Heart left ventricle (tissue), 16 donors: ENCODE measurements around the gene DOCK3. TPM values are rescaled to one million over a fixed set of nuclear protein-coding genes. Genes with fewer than 3 reads are reported as not detected.
A peak's percentile ranks its signal among the peaks of the same experiment; 100 is the strongest.
"Not testable (repeated sequence)": the region's sequence is repeated elsewhere in the genome, so short reads cannot be mapped to it uniquely, and the experiment has no call there.

Experiments used
- ATAC-seq, 4 donors: fragments of 200-7000 bp; cut with Tn5 transposase; one replicate each; pipeline ENCODE4 v1.9.1; 2020 to 2022; ENCODE audit warnings: moderate library complexity in 4 of 4, mild to moderate bottlenecking in 3 of 4, moderate number of reproducible peaks in 1 of 4
- DNase-seq, 5 donors: peaks; one replicate each; pipeline ENCODE4 v3.0.0-alpha.2; 2020
- H3K27ac ChIP-seq, 12 donors: fragments of 200-600 bp; sonication (generic) in 4 of 12; one replicate each; pipeline versions ENCODE4 v1.5.0 to v1.8.0; 2016 to 2022; ENCODE audit warnings: mild to moderate bottlenecking in 2 of 12
- H3K27me3 ChIP-seq, 9 donors: fragments of 200-600 bp; sonication (generic) in 2 of 9; one replicate each; pipeline versions ENCODE4 v1.5.1 to v1.8.0; 2016 to 2022; ENCODE audit warnings: mild to moderate bottlenecking in 3 of 9
- H3K36me3 ChIP-seq, 9 donors: fragments of 200-600 bp; sonication (generic) in 2 of 9; one replicate each; pipeline versions ENCODE4 v1.5.0 to v1.8.0; 2018 to 2022; ENCODE audit warnings: mild to moderate bottlenecking in 2 of 9
- H3K4me1 ChIP-seq, 12 donors: fragments of 200-600 bp; sonication (generic) in 4 of 12; one replicate each; pipeline versions ENCODE4 v1.5.0 to v1.8.0; 2016 to 2022; ENCODE audit warnings: mild to moderate bottlenecking in 3 of 12
- H3K4me3 ChIP-seq, 12 donors: fragments of 200-600 bp; sonication (generic) in 4 of 12; one replicate each; pipeline versions ENCODE4 v1.5.0 to v1.8.0; 2017 to 2022; ENCODE audit warnings: mild to moderate bottlenecking in 9 of 12, moderate library complexity in 4 of 12
- H3K9me3 ChIP-seq, 12 donors: fragments of 200-600 bp; sonication (generic) in 4 of 12; one replicate each; pipeline versions ENCODE4 v1.5.0 to v1.8.0; 2016 to 2022; ENCODE audit warnings: mild to moderate bottlenecking in 1 of 12
- CTCF ChIP-seq, 12 donors: fragments of 200-600 bp; sonication (generic) in 4 of 12; IDR thresholded peaks; one replicate each; pipeline versions ENCODE4 v1.5.0 to v1.8.0; 2018 to 2022; ENCODE audit warnings: antibody characterized with exemption in 12 of 12, mild to moderate bottlenecking in 5 of 12
- POLR2A ChIP-seq, 2 donors: fragments of 450-650 bp; IDR thresholded peaks; one replicate each; pipeline ENCODE4 v1.6.1; 2017; ENCODE audit warnings: antibody characterized with exemption in 2 of 2, mild to moderate bottlenecking in 2 of 2, moderate library complexity in 2 of 2
- WGBS, 4 donors: extraction: QIAGEN DNeasy Blood & Tissue Kit in 2 of 4; methylation state at CpG; one replicate each; pipeline versions ENCODE4 v1.1.5 to v1.1.7; 2013 to 2018; 5-methylcytosine and 5-hydroxymethylcytosine counted together
- intact Hi-C, 10 donors: fragments of 100-400 bp; cut with DNase I; formaldehyde crosslinking; loops; one replicate each; pipeline versions ENCODE4 v1.11.1 to v1.14.2; 2022
- polyA plus RNA-seq, 2 donors: library from polyadenylated mRNA; stranded (reverse); fragments of 200-250 nt; gene quantifications; one replicate each; pipeline ENCODE4 v1.2.3, GENCODE V29; 2013
- total RNA-seq, 9 donors: library from RNA; depleted of rRNA in 2 of 9; stranded (reverse); fragments of >200 nt in 2 of 9; fragmentation: NEBNext Ultra II Directional in 3 of 9; extraction: Animal tissue kit (Norgen Biotek cat#: 25700) in 3 of 9; gene quantifications; one replicate each; pipeline versions ENCODE4 v1.1.0 to v1.2.4, GENCODE V29; 2016 to 2023
- donor health status: ischemic (EF 13 %, LVEDD 7.1; RV severe dilation, severe dysfunction).
- donor health status: healthy with polysubstance abuse.
- donor health status: DM: no; HTN: yes; CAD: no.
- donor health status: DM: no; HTN: no; CAD: no.
- donor health status: ischemic (EF 25% LVEDD 6.9; RV normal size, moderate dysfunction).
- donor health status: ischemic (EF 25% LVEDD 5.7; RV mildly dilated, moderate dysfunction).
- donor health status: healthy.
- donor health status: DM: yes; HTN: yes; CAD: no.
- donor health status: ischemic (EF 35%, LVEDD 5.7; RV mildly dilated, moderate dysfunction).
- donor health status: nonischemic (EF 11% LVEDD 7.7; RV severe dilation, severe dysfunction).
- donor health status: DM: yes; HTN: yes; CAD: no.
- donor health status: PGD.
- donor health status: ischemic (EF 29% LVEDD 5.4; RV normal size, mild dysfunction).
- donor health status: nonischemic (EF 23%, LVEDD 6.1; RV moderate dilation, normal function).

Gene DOCK3
- total and polyA plus RNA-seq, 11 donors, result 2.0 to 6.7 (median 4.8) TPM

GRCh38 chr3:50876947-50877346 is 202.2 kb downstream of the DOCK3 start:
- Histone ChIP-seq H3K4me1 (peaks cover 0 to 8% (median 0%) of the 10 kb centered on the region in 12 donors), H3K27me3 (no peaks in the 10 kb centered on the region), H3K27ac (no peak overlapping the region), H3K36me3 (no peaks in the 10 kb centered on the region), H3K9me3 (peaks cover 0 to 3% (median 0%) of the 10 kb centered on the region in 12 donors), H3K4me3 (no peak overlapping the region)
- TF ChIP-seq POLR2A (IDR thresholded peaks at IDR 0.05) (no peak), CTCF (IDR thresholded peaks at IDR 0.05) (no peak)
- no peak for DNase-seq
- WGBS, 4 donors, result 29 to 40% (median 38%) methylated on average over 2 of the region's 2 CpGs
- no peak for ATAC-seq
- intact Hi-C loops, result loop anchor here in 2 of 10 donors (10.0 kb wide), 1 partner anchor 202 kb away; the partner anchor contains the start of gene DOCK3 (in 2 of the 2)

GRCh38 chr3:50882733-50883132 is 208.0 kb downstream of the DOCK3 start:
- not testable (repeated sequence) for H3K4me1 ChIP-seq, ATAC-seq, H3K27ac ChIP-seq, H3K36me3 ChIP-seq, DNase-seq, H3K9me3 ChIP-seq, H3K27me3 ChIP-seq, H3K4me3 ChIP-seq
- intact Hi-C loops, result loop anchor here in 2 of 10 donors (10.0 kb wide), 1 partner anchor 268 kb away; the partner anchor contains the start of genes CISH (in 2 of the 2) and MAPKAPK3 (in 2 of the 2)
- 66 to 78% (median 72%) methylated on average over 1 of the region's 1 CpG for WGBS, 4 donors

DNA sequence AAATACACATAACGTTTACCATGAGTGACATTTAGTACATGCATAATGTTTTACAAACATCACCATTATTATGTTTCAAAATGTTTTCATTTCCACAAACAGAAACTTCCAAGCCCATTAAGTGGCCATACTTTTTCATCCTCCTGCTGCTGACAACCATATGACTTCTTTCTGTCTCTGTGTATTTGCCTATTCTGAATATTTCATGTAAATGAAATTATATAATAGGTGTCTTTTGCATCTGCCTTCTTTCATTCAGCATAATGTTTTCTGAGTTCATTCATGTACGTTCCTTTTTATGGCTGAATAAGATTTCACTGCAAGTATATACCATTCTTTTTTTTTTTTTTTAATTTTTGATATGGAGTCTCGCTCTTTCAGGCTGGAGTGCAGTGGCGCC is 209.0 kb downstream of the DOCK3 start:
- 82 to 90% (median 86%) methylated on average over 4 of the region's 4 CpGs for WGBS, 4 donors
- DNase-seq (no peak), ATAC-seq (no peak)
- H3K4me1 ChIP-seq, result no peaks in the 10 kb centered on the region
- H3K27me3 ChIP-seq, result no peaks in the 10 kb centered on the region
- peaks cover 0 to 6% (median 0%) of the 10 kb centered on the region in 12 donors for H3K9me3 ChIP-seq
- H3K4me3 ChIP-seq, result no peak overlapping the region
- intact Hi-C loops, result loop anchor here in 2 of 10 donors (10.0 kb wide), 1 partner anchor 269 kb away; the partner anchor contains the start of genes CISH (in 2 of the 2) and MAPKAPK3 (in 2 of the 2)
- TF ChIP-seq CTCF (IDR thresholded peaks at IDR 0.05), result no peak
- TF ChIP-seq POLR2A (IDR thresholded peaks at IDR 0.05), result no peak
- H3K36me3 ChIP-seq, result no peaks in the 10 kb centered on the region
- no peak overlapping the region for H3K27ac ChIP-seq

GRCh38 chr3:50885070-50885850 is 210.5 kb downstream of the DOCK3 start:
- Histone ChIP-seq H3K4me3 (no peak overlapping the region), H3K4me1 (no peaks in the 10 kb centered on the region), H3K27me3 (no peaks in the 10 kb centered on the region), H3K9me3 (peaks cover 0 to 6% (median 0%) of the 10 kb centered on the region in 12 donors), H3K27ac (no peak overlapping the region), H3K36me3 (no peaks in the 10 kb centered on the region)
- DNase-seq (no peak), ATAC-seq (peak in 2 of 4 donors; percentile 34 to 61)
- 55 to 61% (median 57%) methylated on average over 5 of the region's 5 CpGs for WGBS, 4 donors
- TF ChIP-seq CTCF (IDR thresholded peaks at IDR 0.05) (peak in 8 of 12 donors; percentile 13 to 38 (median 26)), POLR2A (IDR thresholded peaks at IDR 0.05) (no peak)
- intact Hi-C loops, result loop anchor here in 2 of 10 donors (10.0 kb wide), 1 partner anchor 270 kb away; the partner anchor contains the start of genes CISH (in 2 of the 2) and MAPKAPK3 (in 2 of the 2)
